Measurements from ENCODE around the gene ALX1. TPM values are rescaled to one million over a fixed set of nuclear protein-coding genes. Genes with fewer than 3 reads are reported as not detected.
"Not testable (repeated sequence)": the region's sequence is repeated elsewhere in the genome, so short reads cannot be mapped to it uniquely, and the experiment has no call there.

ALX1 gene
- total RNA-seq, 1 donor from 2014 or later = 3.0 TPM

GRCh38 chr12:85301051-85301450 lies 21.0 kb downstream of the ALX1 start:
- H3K36me3 Mint-ChIP-seq (ENCODE audit: insufficient read depth) = peaks cover 3% of the 10 kb centered on the region
- no peak overlapping the region for H3K4me3 Mint-ChIP-seq (ENCODE audit: low read depth)
- no peak for DNase-seq (ENCODE audit: low spot score, unreplicated experiment)
- no peak overlapping the region for H3K27ac Mint-ChIP-seq
- peaks cover 8% of the 10 kb centered on the region for H3K4me1 Mint-ChIP-seq (ENCODE audit: low read depth)
- TF ChIP-seq CTCF (IDR thresholded peaks at IDR 0.05; ENCODE audit: unreplicated experiment) = no peak
- no peaks in the 10 kb centered on the region for H3K9me3 Mint-ChIP-seq (ENCODE audit: low read depth)
- H3K27me3 Mint-ChIP-seq = no peaks in the 10 kb centered on the region

GRCh38 chr12:85308374-85308773 lies 28.4 kb downstream of the ALX1 start:
- H3K36me3 Mint-ChIP-seq (ENCODE audit: insufficient read depth) = no peaks in the 10 kb centered on the region
- no peaks in the 10 kb centered on the region for H3K9me3 Mint-ChIP-seq (ENCODE audit: low read depth)
- peak overlapping the region; percentile 49 for H3K27ac Mint-ChIP-seq
- TF ChIP-seq CTCF (IDR thresholded peaks at IDR 0.05; ENCODE audit: unreplicated experiment) = no peak
- H3K27me3 Mint-ChIP-seq = no peaks in the 10 kb centered on the region
- no peak for DNase-seq (ENCODE audit: low spot score, unreplicated experiment)
- H3K4me1 Mint-ChIP-seq (ENCODE audit: low read depth) = peaks cover 29% of the 10 kb centered on the region
- no peak overlapping the region for H3K4me3 Mint-ChIP-seq (ENCODE audit: low read depth)

DNA sequence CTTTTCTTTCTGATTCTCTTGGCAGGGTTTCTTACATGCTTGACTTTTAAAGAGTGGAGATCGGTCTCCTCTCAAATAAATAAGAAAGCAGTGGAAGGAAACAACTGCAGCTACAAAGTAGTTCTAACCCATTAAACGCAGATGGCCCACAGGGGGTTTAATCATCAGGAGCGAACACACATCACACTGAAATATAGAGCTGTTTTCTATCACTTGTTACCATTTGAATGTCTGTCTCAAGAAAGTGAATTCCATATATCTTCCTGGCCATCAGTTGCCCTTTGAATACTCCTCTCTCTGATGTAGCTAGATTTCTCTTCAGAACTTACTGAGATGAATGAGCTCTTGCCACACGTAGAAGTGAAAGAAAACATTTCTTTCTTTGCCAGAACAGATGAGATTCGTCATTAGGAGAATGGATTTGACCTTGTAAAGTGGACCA lies 29.1 kb downstream of the ALX1 start:
- no peaks in the 10 kb centered on the region for H3K9me3 Mint-ChIP-seq (ENCODE audit: low read depth)
- no peak for TF ChIP-seq CTCF (IDR thresholded peaks at IDR 0.05; ENCODE audit: unreplicated experiment)
- H3K27ac Mint-ChIP-seq = peak overlapping the region; percentile 21
- no peak for DNase-seq (ENCODE audit: low spot score, unreplicated experiment)
- peaks cover 28% of the 10 kb centered on the region for H3K4me1 Mint-ChIP-seq (ENCODE audit: low read depth)
- H3K27me3 Mint-ChIP-seq = no peaks in the 10 kb centered on the region
- H3K4me3 Mint-ChIP-seq (ENCODE audit: low read depth) = peak overlapping the region; percentile 5
- peaks cover 2% of the 10 kb centered on the region for H3K36me3 Mint-ChIP-seq (ENCODE audit: insufficient read depth)

GRCh38 chr12:85310025-85310424 lies 30.0 kb downstream of the ALX1 start:
- no peaks in the 10 kb centered on the region for H3K9me3 Mint-ChIP-seq (ENCODE audit: low read depth)
- peak overlapping the region; percentile 45 for H3K4me3 Mint-ChIP-seq (ENCODE audit: low read depth)
- H3K36me3 Mint-ChIP-seq (ENCODE audit: insufficient read depth) = peaks cover 2% of the 10 kb centered on the region
- DNase-seq (ENCODE audit: low spot score, unreplicated experiment) = no peak
- no peaks in the 10 kb centered on the region for H3K27me3 Mint-ChIP-seq
- no peak for TF ChIP-seq CTCF (IDR thresholded peaks at IDR 0.05; ENCODE audit: unreplicated experiment)
- H3K4me1 Mint-ChIP-seq (ENCODE audit: low read depth) = peaks cover 25% of the 10 kb centered on the region
- H3K27ac Mint-ChIP-seq = no peak overlapping the region

GRCh38 chr12:85310456-85311076 lies 30.5 kb downstream of the ALX1 start:
- peak; percentile 50 for TF ChIP-seq CTCF (IDR thresholded peaks at IDR 0.05; ENCODE audit: unreplicated experiment)
- no peak for DNase-seq (ENCODE audit: low spot score, unreplicated experiment)
- H3K4me1 Mint-ChIP-seq (ENCODE audit: low read depth) = peaks cover 25% of the 10 kb centered on the region
- no peaks in the 10 kb centered on the region for H3K9me3 Mint-ChIP-seq (ENCODE audit: low read depth)
- no peaks in the 10 kb centered on the region for H3K27me3 Mint-ChIP-seq
- H3K4me3 Mint-ChIP-seq (ENCODE audit: low read depth) = no peak overlapping the region
- H3K27ac Mint-ChIP-seq = no peak overlapping the region
- peaks cover 2% of the 10 kb centered on the region for H3K36me3 Mint-ChIP-seq (ENCODE audit: insufficient read depth)

DNA sequence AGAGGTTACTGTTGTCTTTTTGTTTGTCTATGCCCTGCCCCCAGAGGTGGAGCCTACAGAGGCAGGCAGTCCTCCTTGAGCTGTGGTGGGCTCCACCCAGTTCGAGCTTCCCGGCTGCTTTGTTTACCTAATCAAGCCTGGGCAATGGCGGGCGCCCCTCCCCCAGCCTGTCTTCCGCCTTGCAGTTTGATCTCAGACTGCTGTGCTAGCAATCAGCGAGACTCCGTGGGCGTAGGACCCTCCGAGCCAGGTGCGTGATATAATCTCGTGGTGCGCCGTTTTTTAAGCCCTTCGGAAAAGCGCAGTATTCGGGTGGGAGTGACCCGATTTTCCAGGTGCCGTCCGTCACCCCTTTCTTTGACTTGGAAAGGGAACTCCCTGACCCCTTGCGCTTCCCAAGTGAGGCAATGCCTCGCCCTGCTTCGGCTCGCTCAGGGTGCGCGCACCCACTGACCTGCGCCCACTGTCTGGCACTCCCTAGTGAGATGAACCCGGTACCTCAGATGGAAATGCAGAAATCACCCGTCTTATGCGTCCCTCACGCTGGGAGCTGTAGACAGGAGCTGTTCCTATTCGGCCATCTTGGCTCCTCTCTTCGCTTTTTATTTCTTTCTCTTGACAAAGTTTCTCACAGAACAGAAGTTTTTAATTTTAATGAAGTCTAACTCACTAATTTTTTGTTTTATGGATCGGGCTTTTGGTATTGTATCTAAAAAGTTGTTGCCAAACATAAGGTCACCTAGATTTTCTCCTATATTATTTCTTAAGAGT lies 38.0 kb downstream of the ALX1 start:
- H3K4me1 Mint-ChIP-seq (ENCODE audit: low read depth); H3K36me3 Mint-ChIP-seq (ENCODE audit: insufficient read depth); DNase-seq (ENCODE audit: low spot score, unreplicated experiment); H3K27me3 Mint-ChIP-seq; H3K9me3 Mint-ChIP-seq (ENCODE audit: low read depth): not testable (repeated sequence)
- Mint-ChIP-seq H3K27ac (peak overlapping the region; percentile 99), H3K4me3 (ENCODE audit: low read depth) (peak overlapping the region; percentile 89)

Data from progenitor cell of endocrine pancreas (in vitro differentiated cells).